ENCODE results near the gene PTH2.

Gene PTH2

DNA sequence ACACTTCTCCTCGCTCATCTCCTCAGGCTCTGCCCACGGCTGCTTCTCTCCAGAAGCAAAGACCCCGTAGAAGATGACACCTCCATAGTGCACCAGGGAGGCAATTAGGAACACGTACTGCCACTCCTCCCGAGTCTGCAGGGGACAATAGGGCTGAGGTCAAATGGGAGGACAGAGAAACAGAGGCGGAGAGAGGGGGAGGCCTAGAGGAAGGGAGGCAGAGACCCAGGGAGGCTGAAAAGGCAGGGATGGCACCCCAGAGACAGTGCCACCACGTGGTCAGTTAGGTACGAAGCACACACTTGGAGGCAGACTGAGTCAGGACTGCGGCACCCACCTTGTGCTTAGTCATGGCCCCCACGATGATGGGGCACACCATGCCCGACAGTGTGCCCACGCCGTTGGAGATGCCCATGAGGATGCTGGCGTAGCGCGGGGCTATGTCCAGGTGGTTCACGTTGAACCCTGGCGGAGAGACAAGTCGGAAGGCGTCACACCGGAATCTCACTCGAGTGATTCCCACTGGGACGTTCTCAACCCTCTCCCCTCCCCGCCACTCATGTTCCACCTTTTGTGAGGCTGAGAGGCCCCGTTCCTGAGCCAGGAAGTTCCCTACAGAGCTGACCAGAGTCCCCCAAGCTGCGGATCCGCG lies 7.6 kb upstream of the PTH2 start:
- DNase-seq (ENCODE audit: low read depth) = no peak

DNA sequence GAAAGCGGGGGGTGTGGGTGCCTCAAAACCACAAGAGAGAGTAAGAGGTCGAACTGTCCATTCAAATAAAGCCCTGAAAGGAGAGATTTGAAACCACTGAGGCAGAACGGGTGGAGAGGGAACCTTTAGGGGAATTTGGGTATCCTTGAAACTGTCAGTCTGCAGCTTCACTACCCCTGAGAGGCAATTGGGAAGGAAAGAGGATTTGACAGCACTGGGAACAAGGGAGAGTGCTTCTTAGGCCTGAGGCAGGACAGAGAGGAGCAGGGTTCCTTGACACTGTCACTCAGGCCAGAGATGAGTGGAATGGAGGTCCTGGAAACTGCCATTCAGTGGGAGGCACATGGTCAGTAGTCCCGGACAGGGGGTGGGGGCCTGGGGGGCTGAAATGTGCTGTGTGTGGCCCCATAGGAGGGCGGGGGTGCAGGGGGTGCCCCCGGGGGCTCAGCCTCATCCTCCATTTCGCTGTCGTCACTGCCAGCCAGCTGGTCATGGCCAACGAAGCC lies 7.0 kb upstream of the PTH2 start:
- DNase-seq (ENCODE audit: low read depth) = no peak

DNA sequence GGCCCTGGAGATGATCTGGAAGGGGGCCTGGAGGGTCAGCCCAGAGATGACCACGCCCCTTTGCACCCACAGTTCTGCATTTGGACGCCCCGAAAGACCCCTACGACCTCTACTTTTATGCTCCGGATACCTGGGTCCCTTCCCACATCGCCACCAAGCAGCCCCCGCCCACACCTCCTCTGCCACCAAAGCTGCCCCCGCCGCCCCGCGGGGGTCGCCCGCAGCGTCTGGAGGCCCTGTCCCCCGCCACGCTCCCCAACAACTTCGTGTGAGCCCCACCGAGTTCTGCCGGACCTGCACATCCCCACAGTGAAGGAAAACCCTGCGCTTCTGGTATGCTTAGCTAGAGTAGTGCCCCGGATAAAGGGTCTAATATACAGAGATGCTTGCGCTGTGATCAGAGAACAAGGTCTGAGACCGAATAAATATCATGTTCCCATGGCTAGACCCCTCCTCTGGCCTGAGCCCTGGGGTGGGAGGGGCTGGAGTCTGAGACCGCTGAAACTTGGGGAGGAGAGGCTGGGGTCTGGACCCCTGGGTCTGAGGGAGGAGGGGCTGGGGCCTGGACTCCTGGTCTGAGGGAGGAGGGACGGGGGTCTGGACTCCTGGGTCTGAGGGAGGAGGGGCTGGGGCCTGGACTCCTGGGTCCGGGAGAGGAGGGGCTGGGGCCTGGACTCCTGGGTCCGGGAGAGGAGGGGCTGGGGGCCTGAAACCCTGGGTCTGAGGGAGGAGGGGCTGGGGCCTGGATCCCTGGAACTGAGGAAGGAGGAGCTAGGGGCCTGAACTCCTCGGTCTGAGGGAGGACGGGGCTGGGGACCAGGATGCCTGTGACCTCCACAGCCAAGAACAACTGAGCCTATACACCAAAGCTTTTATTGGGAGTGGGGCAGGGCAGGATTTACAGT lies 5.6 kb upstream of the PTH2 start:
- no peak for DNase-seq (ENCODE audit: low read depth)

DNA sequence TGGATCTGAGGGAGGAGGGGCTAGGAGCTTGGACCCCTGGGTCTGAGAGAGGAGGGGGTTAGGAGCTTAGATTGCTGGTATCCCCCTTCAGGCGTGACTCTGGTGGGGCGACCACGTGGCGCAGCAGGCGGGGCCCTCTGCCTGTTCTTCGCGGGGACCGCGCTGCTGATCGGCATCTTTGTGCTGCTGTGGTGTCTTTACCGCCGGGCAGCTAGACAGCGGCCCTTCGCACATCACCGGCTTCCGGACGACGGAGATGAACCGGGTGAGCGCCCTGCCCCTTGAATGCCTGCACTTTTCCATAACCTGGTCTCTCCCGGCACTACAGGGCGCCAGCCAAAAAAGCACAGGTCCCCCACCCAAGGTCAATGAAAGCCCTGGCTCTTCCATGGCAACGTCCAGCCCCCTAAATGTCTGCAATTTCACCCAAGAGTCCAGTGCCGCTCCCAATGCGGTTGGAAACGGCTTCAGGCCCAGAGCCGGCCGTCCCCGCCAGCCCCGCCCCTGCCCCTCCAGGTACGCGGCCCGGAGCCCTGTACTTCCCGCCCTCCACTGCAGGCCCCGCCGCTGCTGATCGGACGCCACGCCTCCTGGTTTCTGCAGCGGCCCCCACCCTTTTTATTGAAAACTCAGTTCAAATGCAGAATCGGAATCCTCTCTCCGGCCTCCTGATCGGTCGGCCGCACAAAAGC lies 4.8 kb upstream of the PTH2 start:
- no peak for DNase-seq (ENCODE audit: low read depth)

DNA sequence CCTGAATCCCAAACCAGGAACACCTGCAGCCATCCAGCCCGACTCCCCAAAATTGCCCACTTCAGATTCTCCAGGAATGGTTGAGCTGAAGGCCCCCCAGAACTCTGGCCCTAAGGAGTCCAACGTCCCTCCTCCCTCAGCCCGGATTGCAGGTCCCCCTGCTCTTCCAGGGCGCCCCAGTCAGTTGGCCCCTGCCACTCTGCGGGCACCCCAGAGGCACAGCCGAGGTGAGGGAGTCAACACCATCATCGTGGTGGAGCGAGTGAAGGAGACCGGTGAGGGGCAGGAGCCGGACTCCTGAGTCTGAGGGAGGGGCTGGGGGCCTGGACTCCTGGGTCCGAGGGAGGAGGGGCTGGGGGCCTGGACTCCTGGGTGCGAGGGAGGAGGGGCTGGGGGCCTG lies 4.1 kb upstream of the PTH2 start:
- no peak for DNase-seq (ENCODE audit: low read depth)

DNA sequence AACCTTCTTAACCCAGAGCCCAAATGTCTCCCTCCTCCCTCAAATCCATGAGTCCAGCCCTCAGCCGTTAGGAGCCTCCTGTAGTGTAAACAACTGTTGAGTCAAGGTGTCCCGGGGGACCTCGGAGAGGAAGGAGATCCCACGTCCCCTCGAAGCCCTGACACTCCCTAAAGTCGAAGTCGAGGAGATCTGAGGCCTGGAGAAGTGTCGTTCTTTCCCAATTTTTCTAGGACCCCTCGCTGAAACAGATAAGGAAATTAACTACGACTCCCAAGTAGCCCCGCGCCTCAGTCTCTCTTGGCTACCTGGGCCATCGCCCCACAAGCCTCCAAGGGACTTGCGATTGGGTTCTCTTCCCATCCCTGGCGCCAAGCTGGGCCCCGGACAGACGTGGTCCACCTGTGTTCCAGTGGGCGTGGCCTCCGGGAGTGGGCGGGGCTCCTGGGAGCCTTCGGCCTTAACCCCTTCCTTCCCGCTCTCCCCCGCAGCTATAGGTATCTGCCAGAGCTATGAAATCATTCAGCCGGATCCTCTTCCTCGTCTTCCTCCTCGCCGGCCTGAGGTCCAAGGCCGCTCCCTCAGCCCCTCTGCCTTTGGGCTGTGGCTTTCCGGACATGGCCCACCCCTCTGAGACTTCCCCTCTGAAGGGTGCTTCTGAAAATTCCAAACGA lies 2.8 kb upstream of the PTH2 start:
- no peak for DNase-seq (ENCODE audit: low read depth)

DNA sequence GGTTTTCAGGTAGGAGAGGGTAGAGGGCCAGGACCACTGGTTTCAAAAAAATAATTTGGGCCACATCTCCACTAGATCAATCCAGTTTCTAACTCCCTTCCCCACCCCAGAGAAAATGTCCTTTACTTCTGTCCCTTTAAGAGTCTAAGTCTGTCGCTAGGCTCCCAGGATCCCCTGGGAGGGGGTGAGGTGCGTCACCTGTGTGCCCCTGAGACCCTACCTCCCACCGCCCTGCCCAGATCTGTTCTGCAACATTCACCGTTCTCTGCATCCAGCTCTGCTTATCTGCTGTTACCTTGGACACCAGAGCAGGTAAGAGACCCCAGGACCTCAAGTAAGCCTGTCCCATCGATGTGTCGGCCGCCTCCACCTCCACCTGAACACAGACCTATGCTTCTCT lies 1.9 kb upstream of the PTH2 start, which contains the start of gene GFY:
TSS of gene GFY (plus strand) at position 211 of the 400 bp plus-strand sequence. CDS start 1,043 bp downstream, outside the sequence.
- DNase-seq (ENCODE audit: low read depth) = no peak

DNA sequence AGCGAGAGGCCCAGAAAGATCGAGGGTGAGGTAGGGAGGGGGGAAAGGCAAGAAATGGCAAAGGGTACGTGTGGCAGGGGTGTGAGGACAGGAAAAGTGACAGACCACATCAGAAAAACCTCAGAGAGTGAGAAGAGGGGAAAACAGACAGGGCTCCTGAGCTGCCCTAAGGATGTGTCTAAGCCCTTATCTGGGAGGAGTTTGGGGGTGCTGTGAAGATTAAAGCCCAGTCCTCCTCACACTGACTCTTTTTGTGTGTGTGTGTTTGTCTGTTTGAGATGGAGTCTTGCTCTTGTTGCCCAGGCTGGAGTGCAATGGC lies 703 bp upstream of the PTH2 start:
- no peak for DNase-seq (ENCODE audit: low read depth)

DNA sequence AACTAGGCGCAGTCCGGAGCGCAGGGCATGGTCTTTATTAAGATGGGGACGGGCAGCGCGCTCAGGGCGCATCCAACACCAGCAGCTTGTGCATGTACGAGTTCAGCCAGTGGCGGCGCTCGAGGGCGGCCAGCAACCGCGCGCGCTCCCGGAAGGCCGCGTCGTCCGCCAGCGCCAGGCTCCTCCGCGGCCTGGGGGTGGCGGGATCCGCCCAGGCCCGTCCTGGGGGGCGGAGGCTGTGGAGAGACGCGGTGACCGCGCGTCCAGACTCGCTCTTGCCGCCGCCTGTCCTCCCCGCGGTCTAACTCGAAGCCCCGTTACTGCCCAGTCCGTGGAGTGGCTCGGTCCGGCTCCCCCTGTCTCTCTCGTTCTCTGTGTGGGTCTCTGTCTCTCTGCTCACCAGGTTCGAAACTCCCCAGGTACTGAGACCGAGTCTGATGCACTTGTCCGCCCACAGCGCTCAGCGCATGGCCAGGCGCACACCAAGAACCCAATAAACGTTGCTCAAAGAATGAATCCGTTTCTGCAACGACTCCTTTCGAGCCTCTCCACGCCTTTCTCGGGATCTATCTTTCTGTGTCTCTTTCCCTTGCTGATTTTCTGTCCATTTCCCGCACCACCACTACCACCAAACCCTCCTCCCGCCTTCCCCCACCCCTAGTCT lies 702 bp downstream of the PTH2 start:
- DNase-seq (ENCODE audit: low read depth) = no peak

DNA sequence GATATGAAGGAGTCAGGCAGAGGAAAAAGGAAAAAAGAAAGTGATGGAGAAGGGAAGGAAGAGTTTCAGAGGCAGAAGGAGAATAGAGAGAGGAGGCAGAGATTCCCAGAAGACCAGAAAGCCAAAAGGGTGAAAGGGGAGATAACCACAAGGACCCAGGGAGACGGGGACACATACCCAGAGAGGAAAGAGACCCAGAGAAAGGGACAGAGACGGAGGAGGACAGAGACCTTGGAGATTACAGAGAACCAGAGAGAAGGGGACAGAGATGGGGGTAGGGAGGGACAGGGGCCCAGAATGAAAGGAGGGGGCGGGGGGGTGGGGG lies 1.4 kb downstream of the PTH2 start:
- DNase-seq (ENCODE audit: low read depth) = no peak

DNA sequence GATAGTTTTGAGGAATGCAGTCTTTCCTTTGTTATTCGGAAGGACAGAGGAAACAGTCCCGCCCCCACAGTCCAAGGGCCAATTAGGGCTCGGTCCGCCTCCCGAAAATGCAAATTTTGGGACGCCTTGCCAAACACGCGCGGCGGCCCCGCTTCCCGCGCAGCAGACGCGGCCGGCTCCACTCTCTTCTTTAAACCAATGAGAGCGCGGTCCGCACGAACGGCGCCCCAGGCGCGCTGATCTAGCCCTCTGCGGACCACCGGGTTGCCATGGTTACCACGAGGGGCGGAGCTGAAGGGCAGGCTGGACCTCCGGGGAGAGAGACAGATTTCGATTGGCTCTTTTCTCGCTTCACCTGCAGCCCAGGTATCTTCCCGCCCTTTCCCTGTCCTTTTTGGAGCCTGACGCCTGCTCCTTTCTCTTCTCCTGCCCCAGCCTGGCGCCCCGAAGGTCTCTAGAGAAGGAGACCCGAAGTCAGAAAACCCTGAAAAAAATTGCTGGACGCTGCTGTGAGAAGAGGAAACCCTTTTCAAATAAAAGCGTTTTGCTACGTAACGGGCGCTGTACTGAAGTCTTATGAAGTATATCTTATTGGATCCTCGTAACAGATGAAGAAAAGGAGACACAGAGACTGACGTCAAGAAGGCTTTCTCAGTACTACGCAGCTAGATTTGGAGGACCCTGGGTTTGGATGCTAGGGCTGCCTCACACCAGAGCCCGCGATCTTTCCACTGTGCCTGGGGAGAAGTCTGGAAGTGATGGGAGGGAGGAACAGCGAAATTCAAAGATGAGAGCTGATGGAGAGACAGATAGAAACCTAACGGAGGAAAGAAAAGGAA lies 2.0 kb downstream of the PTH2 start:
- DNase-seq (ENCODE audit: low read depth) = no peak

DNA sequence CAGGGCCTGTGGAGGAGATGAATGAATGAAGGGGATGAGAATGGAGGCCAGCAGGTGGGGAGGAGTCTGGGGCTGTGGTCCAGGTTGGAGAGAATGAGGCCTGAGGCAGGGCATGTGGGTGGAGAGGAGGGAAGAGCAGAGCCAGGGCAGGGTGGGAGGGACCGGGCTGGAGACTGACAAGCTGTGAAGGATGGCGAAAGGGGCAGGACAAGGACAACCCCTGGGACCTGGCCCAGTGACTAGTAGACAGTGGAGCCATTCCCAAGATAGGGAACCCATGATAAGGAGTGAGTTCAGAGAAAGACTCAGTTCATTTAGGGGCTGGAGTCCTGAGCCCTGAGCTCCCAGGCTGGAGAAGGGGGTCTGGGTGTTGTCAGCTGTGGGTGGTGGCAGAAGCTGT lies 3.0 kb downstream of the PTH2 start:
- no peak for DNase-seq (ENCODE audit: low read depth)

DNA sequence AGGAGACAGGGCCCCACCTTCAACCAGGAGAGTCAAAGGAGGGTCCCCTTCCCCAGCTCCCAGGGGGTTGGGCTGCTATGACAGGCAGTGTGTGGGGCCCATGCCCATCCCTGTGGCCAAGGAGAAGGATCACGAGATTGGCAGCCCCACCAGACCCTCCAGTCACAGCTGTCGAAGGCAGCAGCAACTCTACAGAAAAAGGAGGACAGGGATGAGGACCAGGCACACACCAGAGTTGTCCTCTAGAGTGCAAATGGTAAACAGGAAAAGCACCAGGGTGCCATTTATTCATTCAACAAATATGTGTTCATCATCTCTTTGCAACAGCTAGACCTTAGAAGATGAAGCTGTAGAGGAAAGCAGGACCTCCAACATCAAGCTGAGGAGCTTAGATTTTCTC lies 4.1 kb downstream of the PTH2 start:
- no peak for DNase-seq (ENCODE audit: low read depth)

DNA sequence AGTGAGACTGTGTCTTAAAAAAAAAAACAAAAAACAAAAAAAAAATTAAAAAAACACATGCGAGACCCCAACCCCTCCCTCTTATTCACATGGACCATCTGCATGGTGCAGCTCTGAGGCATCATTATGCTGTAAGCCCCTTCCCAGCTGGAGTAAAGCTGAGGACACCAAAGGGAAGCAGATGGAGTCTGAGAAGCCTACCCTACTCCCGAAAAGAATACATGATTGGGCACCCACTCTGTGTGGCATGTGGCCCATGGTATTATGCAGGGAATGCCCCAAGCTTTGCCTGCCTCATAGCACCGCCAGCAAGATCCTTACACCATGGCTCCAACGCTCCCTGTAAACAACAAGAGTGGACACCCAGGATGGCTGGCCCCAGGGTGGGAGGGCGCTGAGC lies 4.7 kb downstream of the PTH2 start:
- no peak for DNase-seq (ENCODE audit: low read depth)

DNA sequence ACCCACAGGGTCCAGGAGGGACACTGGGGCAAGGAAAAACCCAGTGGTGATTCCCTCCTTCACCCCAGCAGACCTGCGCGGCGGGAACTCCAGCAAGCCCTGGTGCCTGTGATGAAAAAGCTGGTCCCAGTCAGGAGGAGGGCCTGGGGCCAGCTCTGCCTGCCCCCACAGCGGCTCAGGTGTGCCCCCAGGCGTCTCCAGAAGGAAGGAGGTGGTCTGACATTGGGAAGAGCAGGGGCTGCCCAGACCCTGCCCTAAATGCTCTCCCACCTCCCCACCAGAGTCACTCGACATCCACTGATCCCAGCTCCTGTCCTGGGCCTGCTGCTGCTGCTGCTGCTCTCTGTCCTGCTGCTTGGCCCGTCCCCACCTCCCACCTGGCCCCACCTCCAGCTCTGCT lies 6.2 kb downstream of the PTH2 start:
- DNase-seq (ENCODE audit: low read depth) = no peak

DNA sequence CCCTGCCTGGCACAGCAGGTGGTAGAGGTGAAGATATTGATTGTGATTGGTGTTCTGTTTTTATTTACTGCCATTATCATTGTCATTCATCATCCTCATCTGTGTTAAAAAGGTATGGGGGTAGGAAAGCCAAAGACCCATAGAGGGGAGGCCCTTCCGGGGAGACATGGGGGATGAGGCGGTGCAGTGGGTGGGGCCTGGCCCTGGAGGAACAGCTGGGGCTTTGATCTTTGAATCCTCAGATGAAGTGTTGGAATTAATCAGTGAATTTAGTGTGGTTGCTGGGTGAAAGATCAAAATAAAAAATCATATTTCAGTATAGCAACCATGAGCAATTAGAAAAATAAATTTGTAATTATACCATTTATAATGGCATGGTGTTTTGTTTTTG lies 7.4 kb downstream of the PTH2 start:
- no peak for DNase-seq (ENCODE audit: low read depth)

DNA sequence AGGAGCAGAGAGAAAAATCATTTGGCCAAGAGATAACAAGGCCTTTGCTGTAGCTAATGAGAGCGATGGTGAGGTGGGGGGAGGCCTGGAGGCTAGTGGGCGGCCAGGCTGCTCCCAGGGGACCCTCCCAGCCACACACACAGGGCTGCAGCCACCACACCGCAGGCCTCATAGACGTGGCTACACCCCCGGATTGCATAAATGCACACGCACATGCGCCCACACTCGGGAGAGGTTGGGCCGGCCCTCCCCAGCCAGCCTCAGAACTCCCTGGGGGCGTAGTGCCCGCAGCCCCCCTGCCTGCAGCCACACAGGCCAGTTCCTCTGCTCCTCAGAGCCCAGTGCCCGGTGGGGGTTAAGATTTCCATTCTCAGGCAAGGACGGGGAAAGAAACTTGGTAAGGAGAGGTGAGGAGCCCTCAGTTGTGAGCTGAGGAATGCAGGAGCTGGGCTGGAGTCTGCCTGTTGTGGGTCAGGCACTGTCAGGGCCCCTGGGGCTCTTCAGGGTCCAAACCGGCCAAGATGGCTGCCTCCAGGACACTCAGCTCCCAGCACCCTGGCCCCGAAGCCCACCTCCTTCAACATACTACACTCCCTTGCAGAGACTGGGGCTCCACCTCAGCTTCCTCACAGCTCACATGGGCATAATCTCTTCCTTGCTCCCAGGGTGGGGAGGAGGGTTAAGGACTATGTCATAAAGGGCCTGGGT lies 8.0 kb downstream of the PTH2 start:
- no peak for DNase-seq (ENCODE audit: low read depth)

DNA sequence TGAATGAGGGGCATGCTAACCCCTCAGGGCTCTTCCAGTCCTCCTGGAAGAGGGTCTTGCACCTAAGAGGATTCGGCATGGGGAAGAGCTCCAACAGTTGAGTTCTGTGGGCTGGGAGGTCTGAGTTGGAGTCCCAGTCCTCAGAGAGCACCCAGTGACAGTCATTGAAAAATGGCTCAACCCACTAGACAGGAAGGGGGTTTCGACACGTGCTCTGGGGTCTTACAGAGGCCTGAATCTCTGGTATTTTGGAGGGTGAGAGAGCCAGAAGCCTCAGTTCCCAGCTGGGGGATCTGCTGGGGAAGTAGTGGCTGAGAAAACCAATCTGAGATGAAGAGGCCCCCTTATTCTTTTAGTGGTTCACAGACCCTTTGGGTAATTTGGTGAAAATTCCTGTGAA lies 9.0 kb downstream of the PTH2 start:
- no peak for DNase-seq (ENCODE audit: low read depth)

DNA sequence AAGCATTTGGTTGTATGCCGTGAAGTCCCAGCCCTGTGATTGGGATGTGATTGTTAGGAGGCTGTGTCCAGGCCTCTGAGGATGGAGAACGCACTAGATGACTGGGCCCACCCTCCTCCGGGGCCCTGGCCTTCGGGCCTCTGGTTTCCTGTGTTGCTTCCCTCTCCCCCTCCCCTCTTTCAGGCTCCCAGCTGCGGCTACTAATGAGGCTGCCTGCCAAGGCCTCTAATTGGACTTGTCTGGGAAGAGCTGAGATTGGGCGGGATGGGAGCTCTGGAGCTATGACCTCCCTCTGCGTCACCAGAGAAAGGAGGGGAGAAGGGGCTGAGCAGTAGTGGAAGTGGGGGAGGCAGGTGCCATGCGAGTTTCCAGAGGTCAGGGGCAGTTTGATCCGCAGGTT lies 9.9 kb downstream of the PTH2 start:
- DNase-seq (ENCODE audit: low read depth) = no peak

DNA sequence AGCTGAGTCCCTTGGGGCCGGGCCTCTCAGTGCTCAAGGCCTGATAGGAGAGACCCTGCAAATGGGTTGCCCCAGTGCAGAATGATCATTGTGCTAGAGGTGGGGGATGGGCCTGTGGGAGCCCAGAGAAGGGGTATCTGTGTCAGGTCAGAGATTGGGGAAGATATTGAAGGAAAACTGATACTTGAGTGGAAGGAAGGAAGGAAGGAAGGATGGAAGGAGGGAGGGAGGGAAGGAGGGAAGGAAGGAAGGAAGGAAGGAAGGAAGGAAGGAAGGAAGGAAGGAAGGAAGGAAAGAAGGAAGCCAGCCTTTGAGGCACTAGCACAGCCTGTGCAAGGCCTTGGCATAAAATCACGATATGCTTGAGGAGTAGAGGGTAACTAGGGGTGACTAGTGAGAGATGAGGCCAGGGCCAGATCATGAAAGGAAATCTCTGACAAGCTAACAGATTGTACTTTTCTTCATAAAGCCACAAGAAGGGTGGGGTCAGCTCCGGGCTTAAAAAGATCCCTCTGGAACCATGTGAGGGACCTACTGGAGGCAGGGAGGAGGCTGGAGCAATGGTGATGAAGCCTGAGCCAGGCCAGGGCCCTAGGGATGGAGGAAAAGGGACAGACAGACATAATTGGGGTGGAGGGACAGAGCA lies 11.4 kb downstream of the PTH2 start:
- no peak for DNase-seq (ENCODE audit: low read depth)
